Measurements from ENCODE around the gene SIRPA.
"Not testable (repeated sequence)": the region's sequence is repeated elsewhere in the genome, so short reads cannot be mapped to it uniquely, and the experiment has no call there.

Gene SIRPA

GRCh38 chr20:1908191-1908590 is 13.0 kb downstream of the SIRPA start:
- no peak for DNase-seq

- no peak for DNase-seq
Observed at GRCh38 chr20:1909097-1909496, 13.9 kb downstream of the SIRPA start.

- DNase-seq, result no peak
Observed at GRCh38 chr20:1911536-1911935, 16.3 kb downstream of the SIRPA start.

- DNase-seq, result no peak
Observed at GRCh38 chr20:1912053-1912452, 16.8 kb downstream of the SIRPA start.

- no peak for DNase-seq
Observed at GRCh38 chr20:1912646-1913045, 17.4 kb downstream of the SIRPA start.

GRCh38 chr20:1915233-1915632 is 20.0 kb downstream of the SIRPA start:
- not testable (repeated sequence) for DNase-seq

- DNase-seq, result no peak
Observed at GRCh38 chr20:1915725-1916124, 20.5 kb downstream of the SIRPA start.

- no peak for DNase-seq
Observed at GRCh38 chr20:1917786-1918185, 22.6 kb downstream of the SIRPA start.

- no peak for DNase-seq
Observed at GRCh38 chr20:1918491-1919165, 23.4 kb downstream of the SIRPA start.

GRCh38 chr20:1920252-1920651 is 25.0 kb downstream of the SIRPA start:
- DNase-seq, result no peak

- DNase-seq, result no peak
Observed at GRCh38 chr20:1920826-1921225, 25.6 kb downstream of the SIRPA start.

- not testable (repeated sequence) for DNase-seq
Observed at GRCh38 chr20:1921985-1922384, 26.8 kb downstream of the SIRPA start.

- no peak for DNase-seq
Observed at GRCh38 chr20:1922786-1923185, 27.6 kb downstream of the SIRPA start.

GRCh38 chr20:1924910-1925861 is 30.0 kb downstream of the SIRPA start:
- no peak for DNase-seq

- DNase-seq, result no peak
Observed at GRCh38 chr20:1926237-1926636, 31.0 kb downstream of the SIRPA start.

- DNase-seq, result no peak
Observed at GRCh38 chr20:1927217-1927616, 32.0 kb downstream of the SIRPA start.

GRCh38 chr20:1928154-1928553 is 32.9 kb downstream of the SIRPA start:
- no peak for DNase-seq

GRCh38 chr20:1928782-1929181 is 33.6 kb downstream of the SIRPA start:
- no peak for DNase-seq

- no peak for DNase-seq
Observed at GRCh38 chr20:1929460-1929859, 34.3 kb downstream of the SIRPA start.

- no peak for DNase-seq
Observed at GRCh38 chr20:1930165-1930564, 35.0 kb downstream of the SIRPA start.

- no peak for DNase-seq
Observed at GRCh38 chr20:1931830-1932229, 36.6 kb downstream of the SIRPA start.

- no peak for DNase-seq
Observed at GRCh38 chr20:1932971-1933370, 37.8 kb downstream of the SIRPA start.

GRCh38 chr20:1933465-1933870 is 38.3 kb downstream of the SIRPA start:
- no peak for DNase-seq

- DNase-seq, result no peak
Observed at GRCh38 chr20:1934156-1934555, 38.9 kb downstream of the SIRPA start.

Measured in NCI-H1092 (cell line).